Activated CD8-positive, alpha-beta T cell treated with anti-CD3 and anti-CD28 coated beads for 36 hours (primary cell): ENCODE measurements around the gene EMD. TPM values are rescaled to one million over a fixed set of nuclear protein-coding genes. Genes with fewer than 3 reads are reported as not detected.

Experiments
- ATAC-seq: fragments of 200-7000 bp; cut with Tn5 transposase; one replicate; pipeline ENCODE4 v1.10.0; 2021; ENCODE audit warnings: mild to moderate bottlenecking, moderate library complexity
- CTCF ChIA-PET: fragments of 350-600 bp; sonication (Branson Sonifier 250); formaldehyde crosslinking; loops from one replicate; lab custom pipeline; 2021; ENCODE audit warnings: antibody characterized with exemption; lab: Charles Lee
- POLR2A ChIA-PET: fragments of 350-600 bp; sonication (Branson Sonifier 250); formaldehyde crosslinking; loops from one replicate; lab custom pipeline; 2021; ENCODE audit warnings: antibody characterized with exemption; lab: Charles Lee
- DNase-seq: peaks from one replicate; pipeline ENCODE4 v3.0.0-alpha.2; 2020
- H3K27ac Mint-ChIP-seq: one replicate; pipeline ENCODE4 v1.8.0; 2021; ENCODE audit warnings: mild to moderate bottlenecking, mixed read lengths
- H3K27me3 Mint-ChIP-seq: one replicate; pipeline ENCODE4 v1.8.0; 2021; ENCODE audit warnings: mixed read lengths
- H3K36me3 Mint-ChIP-seq: one replicate; pipeline ENCODE4 v1.8.0; 2021; ENCODE audit warnings: low read depth, mixed read lengths
- H3K4me1 Mint-ChIP-seq: one replicate; pipeline ENCODE4 v1.8.0; 2021; ENCODE audit warnings: low read depth, mixed read lengths
- H3K4me3 Mint-ChIP-seq: one replicate; pipeline ENCODE4 v1.8.0; 2021; ENCODE audit warnings: mild to moderate bottlenecking, moderate library complexity, mixed read lengths
- H3K9me3 Mint-ChIP-seq: one replicate; pipeline ENCODE4 v1.8.0; 2021; ENCODE audit warnings: mixed read lengths
- CTCF ChIP-seq: fragments of 200-600 bp; IDR thresholded peaks from one replicate; pipeline ENCODE4 v1.8.0; 2022; ENCODE audit warnings: antibody characterized with exemption, mild to moderate bottlenecking
- intact Hi-C: fragments of 100-400 bp; cut with micrococcal nuclease; formaldehyde crosslinking; loops from one replicate; pipeline ENCODE4 v1.10.0; 2022
- total RNA-seq, 2 experiments: library from RNA; stranded (reverse); gene quantifications; one replicate each; pipeline ENCODE4 v1.2.3, GENCODE V29; 2021

The EMD gene
- total RNA-seq, 2 experiments from 2014 or later, result 92.4 to 96.6 TPM

- no peak for TF ChIP-seq CTCF
- Mint-ChIP-seq H3K27me3 (no peaks in the 10 kb centered on the region), H3K36me3 (peaks cover 13% of the 10 kb centered on the region), H3K27ac (peak overlapping the region; percentile 91), H3K4me1 (peaks cover 21% of the 10 kb centered on the region), H3K4me3 (peak overlapping the region; percentile 72), H3K9me3 (no peaks in the 10 kb centered on the region)
- intact Hi-C loops, result no loop called here
- DNase-seq (peak; percentile 45), ATAC-seq (no peak)
- POLR2A ChIA-PET, result interaction anchor here (0.9 to 3.9 kb wide), 3 partner anchors 11 to 67 kb away, joined by 3 to 30 read pairs (median 4); partner anchors contain the start of gene RPL10
- CTCF ChIA-PET, result interaction anchor here (0.6 to 1.0 kb wide), 2 partner anchors 364 to 431 kb away, joined by 3 read pairs; no protein-coding TSS in a partner anchor
Measured at GRCh38 chrX:154378059-154378798, 866 bp upstream of the EMD start.

DNA sequence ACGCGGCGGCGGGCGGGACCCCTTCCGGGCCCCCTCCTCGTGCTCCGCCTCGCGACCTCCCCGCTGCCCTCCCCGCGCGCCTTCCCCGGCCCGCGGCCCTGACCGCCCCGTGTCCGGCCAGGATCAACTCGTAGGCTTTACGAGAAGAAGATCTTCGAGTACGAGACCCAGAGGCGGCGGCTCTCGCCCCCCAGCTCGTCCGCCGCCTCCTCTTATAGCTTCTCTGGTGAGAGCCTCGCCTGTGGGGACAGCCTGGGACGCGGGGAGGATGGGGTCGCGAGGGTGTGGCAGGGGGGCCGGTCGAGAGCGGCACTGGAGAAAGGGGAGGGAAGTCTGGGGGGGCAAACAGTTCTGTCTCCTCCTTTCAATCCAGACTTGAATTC lies 465 bp downstream of the EMD start:
- no peak for TF ChIP-seq CTCF
- Mint-ChIP-seq H3K27me3 (no peaks in the 10 kb centered on the region), H3K27ac (peak overlapping the region; percentile 91), H3K36me3 (peaks cover 13% of the 10 kb centered on the region), H3K4me3 (peak overlapping the region; percentile 86), H3K4me1 (peaks cover 18% of the 10 kb centered on the region), H3K9me3 (no peaks in the 10 kb centered on the region)
- ChIA-PET POLR2A (interaction anchor here (0.7 to 3.3 kb wide), 5 partner anchors 9 to 66 kb away, joined by 3 to 23 read pairs (median 3); partner anchors contain the start of gene RPL10), CTCF (no interaction called here)
- DNase-seq (no peak), ATAC-seq (no peak)
- intact Hi-C loops, result no loop called here

GRCh38 chrX:154380153-154380552 lies 1.1 kb downstream of the EMD start:
- CTCF ChIA-PET, result no interaction called here
- no peaks in the 10 kb centered on the region for H3K9me3 Mint-ChIP-seq

GRCh38 chrX:154380787-154381186 lies 1.7 kb downstream of the EMD start:
- Mint-ChIP-seq H3K4me3 (peak overlapping the region; percentile 86), H3K27ac (peak overlapping the region; percentile 91), H3K36me3 (peaks cover 13% of the 10 kb centered on the region), H3K27me3 (no peaks in the 10 kb centered on the region), H3K4me1 (peaks cover 18% of the 10 kb centered on the region), H3K9me3 (no peaks in the 10 kb centered on the region)
- DNase-seq (no peak), ATAC-seq (no peak)
- intact Hi-C loops, result no loop called here
- CTCF ChIA-PET, result no interaction called here
- POLR2A ChIA-PET, result interaction anchor here (1.2 to 3.3 kb wide), 2 partner anchors 18 to 30 kb away, joined by 3 to 23 read pairs; partner anchors contain the start of gene RPL10
- no peak for TF ChIP-seq CTCF

More at GRCh38 chrX:154380153-154380552, 1.1 kb downstream of the EMD start:
- no peak for DNase-seq
- POLR2A ChIA-PET, result interaction anchor here (0.6 to 3.3 kb wide), 4 partner anchors 19 to 30 kb away, joined by 3 to 23 read pairs (median 3); partner anchors contain the start of gene RPL10
- H3K4me3 Mint-ChIP-seq, result peak overlapping the region; percentile 86
- H3K4me1 Mint-ChIP-seq, result peaks cover 18% of the 10 kb centered on the region
- H3K36me3 Mint-ChIP-seq, result peaks cover 13% of the 10 kb centered on the region
- no peak for ATAC-seq
- no peaks in the 10 kb centered on the region for H3K27me3 Mint-ChIP-seq
- intact Hi-C loops, result no loop called here
- no peak for TF ChIP-seq CTCF
- peak overlapping the region; percentile 91 for H3K27ac Mint-ChIP-seq

- no peak for TF ChIP-seq CTCF
- CTCF ChIA-PET, result interaction anchor here (1.0 kb wide), 1 partner anchor 8 kb away, joined by 4 read pairs; no protein-coding TSS in a partner anchor
- no peak for DNase-seq
- H3K4me3 Mint-ChIP-seq, result no peak overlapping the region
- H3K9me3 Mint-ChIP-seq, result no peaks in the 10 kb centered on the region
- H3K36me3 Mint-ChIP-seq, result peaks cover 13% of the 10 kb centered on the region
- H3K27ac Mint-ChIP-seq, result no peak overlapping the region
- no peaks in the 10 kb centered on the region for H3K27me3 Mint-ChIP-seq
- ATAC-seq, result no peak
- intact Hi-C loops, result no loop called here
- POLR2A ChIA-PET, result interaction anchor here (1.2 to 3.3 kb wide), 2 partner anchors 18 to 34 kb away, joined by 3 to 23 read pairs; partner anchors contain the start of gene RPL10
- peaks cover 18% of the 10 kb centered on the region for H3K4me1 Mint-ChIP-seq
Measured at GRCh38 chrX:154381271-154381670, 2.2 kb downstream of the EMD start.
